Measurements from ENCODE around the gene NOP14.

GRCh38 chr4:2934077-2934812, 29.0 kb downstream of the NOP14 start:
- TF ChIP-seq POLR2A (IDR thresholded peaks at IDR 0.05) (no peak), POLR2AphosphoS5 (IDR thresholded peaks at IDR 0.05) (no peak), EP300 (IDR thresholded peaks at IDR 0.05; ENCODE audit: low read depth) (no peak)
- TF ChIP-seq, protein P1, sequence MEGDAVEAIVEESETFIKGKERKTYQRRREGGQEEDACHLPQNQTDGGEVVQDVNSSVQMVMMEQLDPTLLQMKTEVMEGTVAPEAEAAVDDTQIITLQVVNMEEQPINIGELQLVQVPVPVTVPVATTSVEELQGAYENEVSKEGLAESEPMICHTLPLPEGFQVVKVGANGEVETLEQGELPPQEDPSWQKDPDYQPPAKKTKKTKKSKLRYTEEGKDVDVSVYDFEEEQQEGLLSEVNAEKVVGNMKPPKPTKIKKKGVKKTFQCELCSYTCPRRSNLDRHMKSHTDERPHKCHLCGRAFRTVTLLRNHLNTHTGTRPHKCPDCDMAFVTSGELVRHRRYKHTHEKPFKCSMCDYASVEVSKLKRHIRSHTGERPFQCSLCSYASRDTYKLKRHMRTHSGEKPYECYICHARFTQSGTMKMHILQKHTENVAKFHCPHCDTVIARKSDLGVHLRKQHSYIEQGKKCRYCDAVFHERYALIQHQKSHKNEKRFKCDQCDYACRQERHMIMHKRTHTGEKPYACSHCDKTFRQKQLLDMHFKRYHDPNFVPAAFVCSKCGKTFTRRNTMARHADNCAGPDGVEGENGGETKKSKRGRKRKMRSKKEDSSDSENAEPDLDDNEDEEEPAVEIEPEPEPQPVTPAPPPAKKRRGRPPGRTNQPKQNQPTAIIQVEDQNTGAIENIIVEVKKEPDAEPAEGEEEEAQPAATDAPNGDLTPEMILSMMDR (IDR thresholded peaks at IDR 0.05), result no peak

Measured in transverse colon (tissue), 4 donors.